Hematopoietic multipotent progenitor cell treated with erythropoietin and hydrocortisone succinate and interleukin-3 and kit ligand, for 8 days (in vitro differentiated cells): ENCODE measurements around the gene BET1.

ENCODE experiments used
- DNase-seq: peaks from one replicate; pipeline ENCODE4 v3.0.0-alpha.2; 2015

Gene BET1

DNA sequence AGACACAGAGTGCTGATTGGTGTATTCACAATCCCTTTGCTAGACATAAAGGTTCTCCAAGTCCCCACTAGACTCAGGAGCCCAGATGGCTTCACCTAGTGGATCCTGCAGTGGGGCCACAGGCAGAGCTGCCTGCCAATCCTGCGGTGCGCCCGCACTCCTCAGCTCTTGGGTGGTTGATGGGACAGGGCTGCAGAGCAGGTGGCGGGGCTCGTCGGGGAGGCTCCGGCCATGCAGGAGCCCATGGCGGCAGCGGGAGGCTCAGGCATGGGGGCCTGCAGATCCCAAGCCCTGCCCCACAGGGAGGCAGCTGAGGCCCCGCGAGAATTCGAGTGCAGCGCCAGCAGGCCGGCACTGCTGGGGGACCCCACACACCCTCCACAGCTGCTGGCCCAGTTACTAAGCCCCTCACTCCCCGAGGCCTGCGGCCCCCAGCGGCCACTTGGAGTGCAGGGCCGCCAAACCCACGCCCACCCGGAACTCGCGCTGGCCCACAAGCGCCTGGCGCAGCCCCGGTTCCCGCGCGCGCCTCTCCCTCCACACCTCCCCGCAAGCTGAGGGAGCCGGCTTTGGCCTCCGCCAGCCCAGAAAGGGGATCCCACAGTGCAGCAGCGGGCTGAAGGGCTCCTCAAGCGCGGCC, 7.7 kb upstream of the BET1 start:
- DNase-seq = no peak

GRCh38 chr7:94008537-94008936, 4.4 kb upstream of the BET1 start:
- DNase-seq = no peak

GRCh38 chr7:94005753-94006152, 1.6 kb upstream of the BET1 start:
- no peak for DNase-seq

GRCh38 chr7:94003446-94004023, 620 bp downstream of the BET1 start:
- DNase-seq = no peak

DNA sequence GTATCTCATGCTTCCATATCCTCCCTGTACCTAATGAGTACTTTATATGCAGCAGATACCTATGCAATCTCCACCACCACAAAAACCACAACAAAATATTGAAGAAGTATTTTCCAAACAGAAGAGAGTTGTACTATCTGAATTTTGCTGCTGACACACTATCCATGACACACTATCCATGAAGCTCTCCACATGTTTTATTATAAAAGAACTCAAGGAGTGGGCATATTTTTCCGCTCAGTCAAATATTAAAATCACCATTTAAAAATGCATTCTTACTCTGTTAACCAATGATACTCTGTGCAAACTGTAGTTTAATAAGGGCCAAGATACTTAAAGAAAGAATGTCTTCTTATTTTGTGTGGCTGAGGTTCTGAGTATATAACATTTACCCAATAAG, 2.8 kb downstream of the BET1 start:
- DNase-seq = no peak

- no peak for DNase-seq
Measured at GRCh38 chr7:93997868-93998267, 6.3 kb downstream of the BET1 start.

GRCh38 chr7:93992421-93993110, 11.6 kb downstream of the BET1 start:
- DNase-seq = no peak

GRCh38 chr7:93987297-93987696, 16.9 kb downstream of the BET1 start:
- no peak for DNase-seq

DNA sequence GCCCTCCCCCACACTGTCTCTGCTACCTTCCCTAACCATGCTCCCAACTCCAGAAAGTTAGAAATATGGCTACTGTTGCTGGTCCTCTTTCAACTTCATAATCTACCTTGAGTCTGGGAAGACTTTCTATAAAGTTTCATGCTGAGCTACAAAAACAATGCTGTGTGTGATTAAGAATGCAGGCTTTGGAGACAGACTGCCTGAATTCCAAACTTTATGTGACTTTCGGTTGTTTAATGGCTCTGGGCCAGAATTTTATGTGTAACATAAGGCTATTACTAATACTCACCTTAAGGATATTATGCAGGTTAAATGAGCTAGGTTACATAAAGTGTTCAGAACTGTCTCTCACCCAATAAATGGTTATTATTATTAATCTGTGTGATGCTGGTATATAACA, 19.1 kb downstream of the BET1 start:
- no peak for DNase-seq

GRCh38 chr7:93984024-93984423, 20.1 kb downstream of the BET1 start:
- DNase-seq = no peak

GRCh38 chr7:93981480-93981874, 22.7 kb downstream of the BET1 start:
- no peak for DNase-seq

GRCh38 chr7:93980744-93981479, 23.2 kb downstream of the BET1 start:
- no peak for DNase-seq

DNA sequence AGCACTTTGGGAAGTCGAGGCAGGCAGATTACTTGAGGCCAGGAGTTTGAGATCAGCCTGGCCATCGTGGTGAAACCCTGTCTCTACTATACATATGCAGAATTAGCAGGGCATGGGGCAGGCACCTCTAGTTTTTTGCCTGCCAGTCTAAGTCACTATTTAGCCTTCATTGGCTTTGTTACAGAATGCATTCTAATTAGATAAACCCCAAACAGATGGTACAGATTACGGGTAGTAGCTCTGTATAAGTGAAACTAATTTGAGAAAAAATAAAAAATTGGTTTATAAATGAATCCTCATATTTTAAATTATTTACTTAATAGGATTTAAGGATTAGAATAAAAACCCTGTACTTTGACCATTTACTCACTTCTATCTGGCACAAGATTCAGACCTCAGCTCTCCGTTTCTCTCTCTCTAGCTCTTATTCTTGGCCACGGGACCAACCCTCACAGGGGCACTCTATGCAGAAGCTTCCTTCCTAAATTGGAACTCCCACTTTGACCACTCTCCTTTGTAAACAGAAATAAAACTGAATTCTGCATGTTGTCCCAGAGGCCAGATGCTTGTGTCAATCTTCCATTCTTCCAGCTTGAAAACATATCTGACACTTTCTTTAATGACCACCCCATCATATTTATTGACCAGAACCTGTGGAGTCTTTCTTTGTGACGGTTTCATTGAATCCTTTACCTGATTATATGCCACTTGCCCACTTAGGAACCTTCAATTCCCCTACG, 26.8 kb downstream of the BET1 start:
- DNase-seq = no peak

DNA sequence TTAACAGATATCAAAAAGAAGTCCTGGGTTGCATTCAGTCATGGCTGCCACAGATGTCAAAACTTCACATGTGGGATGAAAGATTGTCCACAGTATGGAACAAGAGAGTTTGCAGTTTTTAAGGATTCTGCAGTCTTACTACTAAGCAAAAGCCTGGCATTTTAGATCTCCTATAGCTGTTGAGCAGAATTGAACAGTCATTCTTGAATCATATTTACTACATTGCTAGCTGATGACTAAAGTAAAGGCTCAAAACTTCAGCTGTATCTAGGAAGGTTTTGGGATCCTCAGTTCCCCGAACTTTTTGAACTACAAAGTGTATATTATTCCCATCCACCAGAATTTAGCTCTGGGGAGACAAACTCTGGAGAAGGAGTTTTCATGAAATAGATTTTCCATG, 31.0 kb downstream of the BET1 start:
- DNase-seq = no peak

DNA sequence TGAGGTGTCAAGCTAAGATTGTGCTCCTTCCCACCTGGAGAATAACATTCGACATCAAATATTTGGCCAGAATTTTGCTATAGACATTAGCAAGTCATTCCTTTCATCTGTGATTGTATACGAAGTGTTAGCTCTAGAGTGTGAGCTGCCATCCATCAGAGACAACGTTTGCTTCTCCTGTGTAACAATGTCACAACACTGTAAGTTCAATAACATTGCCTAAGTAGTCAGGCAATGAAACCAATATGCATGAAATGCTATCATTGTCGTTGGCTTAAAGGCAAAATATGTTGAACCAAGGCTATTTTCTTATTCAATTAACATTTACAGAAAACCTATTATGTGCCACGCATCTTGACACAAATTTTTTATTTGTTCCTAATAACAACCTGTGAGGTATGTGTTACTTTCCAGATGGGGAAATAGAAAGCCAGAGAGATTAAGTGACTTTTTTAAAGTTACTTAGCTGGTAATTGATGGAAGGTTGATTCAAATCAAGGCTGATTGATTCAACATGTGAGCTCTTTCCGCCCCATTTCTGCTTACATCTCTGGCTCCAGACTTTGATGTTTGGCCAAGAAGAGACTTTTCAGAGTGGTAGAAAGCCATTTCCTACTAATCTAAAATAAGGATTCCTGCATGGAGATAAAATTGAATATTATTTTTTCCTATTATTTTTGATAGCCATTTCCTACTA, 32.0 kb downstream of the BET1 start:
- no peak for DNase-seq

GRCh38 chr7:93968911-93969620, 35.1 kb downstream of the BET1 start:
- no peak for DNase-seq

- DNase-seq = no peak
Measured at GRCh38 chr7:93964813-93965212, 39.3 kb downstream of the BET1 start.

- no peak for DNase-seq
Measured at GRCh38 chr7:93964262-93964661, 39.9 kb downstream of the BET1 start.

- no peak for DNase-seq
Measured at GRCh38 chr7:93960986-93961385, 43.2 kb downstream of the BET1 start.

- no peak for DNase-seq
Measured at GRCh38 chr7:93958651-93959050, 45.5 kb downstream of the BET1 start.

GRCh38 chr7:93958216-93958615, 45.9 kb downstream of the BET1 start:
- DNase-seq = no peak

DNA sequence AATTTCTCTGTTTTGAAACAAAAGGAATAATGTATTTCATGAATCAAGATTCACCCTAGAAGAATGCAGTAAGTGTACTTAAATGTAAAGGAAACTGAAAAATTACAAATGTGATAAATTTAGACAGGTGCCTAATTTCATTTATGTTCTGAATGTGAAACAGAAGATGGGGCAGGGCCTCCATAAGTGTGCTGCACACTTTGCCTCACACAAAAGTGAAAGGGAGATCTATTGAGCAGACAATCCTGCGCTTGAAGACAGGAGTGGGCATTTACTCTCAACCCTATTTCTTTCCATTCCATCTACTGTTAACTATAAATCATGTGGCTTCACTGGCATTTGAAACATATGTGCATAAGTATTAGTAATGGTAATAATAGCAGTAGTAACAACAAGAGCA, 46.4 kb downstream of the BET1 start:
- no peak for DNase-seq
